Ascending aorta (tissue), 2 donors: ENCODE data around the gene NFE2L3. TPM values are rescaled to one million over a fixed set of nuclear protein-coding genes. Genes with fewer than 3 reads are reported as not detected.
"Not testable (repeated sequence)": the region's sequence is repeated elsewhere in the genome, so short reads cannot be mapped to it uniquely, and the experiment has no call there.

Source experiments
- DNase-seq, 2 donors: peaks; one replicate each; pipeline ENCODE4 v3.0.0-alpha.2; 2019; ENCODE audit warnings: low spot score in 2 of 2
- H3K27ac ChIP-seq, 2 donors: fragments of 200-600 bp; sonication (generic); one replicate each; pipeline ENCODE4 v1.5.1; 2016 to 2017; ENCODE audit warnings: mild to moderate bottlenecking in 1 of 2
- H3K27me3 ChIP-seq: fragments of 200-600 bp; sonication (generic); one replicate; pipeline ENCODE4 v1.5.1; 2017
- H3K36me3 ChIP-seq, 2 donors: fragments of 200-600 bp; sonication (generic); one replicate each; pipeline ENCODE4 v1.5.1; 2016
- H3K4me1 ChIP-seq, 2 donors: fragments of 200-600 bp; sonication (generic); one replicate each; pipeline ENCODE4 v1.5.1; 2016 to 2017; ENCODE audit warnings: mild to moderate bottlenecking in 1 of 2
- H3K4me3 ChIP-seq, 2 donors: fragments of 200-600 bp; sonication (generic); one replicate each; pipeline ENCODE4 v1.5.1; 2016 to 2017; ENCODE audit warnings: mild to moderate bottlenecking in 1 of 2
- H3K9me3 ChIP-seq, 2 donors: fragments of 200-600 bp; sonication (generic); one replicate each; pipeline ENCODE4 v1.5.1; 2016
- intact Hi-C: fragments of 100-400 bp; cut with DNase I; formaldehyde crosslinking; loops from one replicate; pipeline ENCODE4 v1.15.1; 2023
- total RNA-seq: library from RNA; depleted of rRNA; stranded (reverse); fragments of >200 nt; gene quantifications from one replicate; pipeline ENCODE4 v1.1.0, GENCODE V29; 2016
- TF ChIP-seq, protein P1 (sequence below), 3 experiments: fragments of 200-600 bp in 2 of 3; fragments of 450-650 bp in 1 of 3; sonication (generic) in 2 of 3; IDR thresholded peaks; one replicate each; pipeline ENCODE4 v1.5.1; 2016 to 2019; ENCODE audit warnings: antibody characterized with exemption in 3 of 3, mild to moderate bottlenecking in 1 of 3, moderate library complexity in 1 of 3

Gene NFE2L3
- total RNA-seq, 1 donor from 2014 or later, result 10.0 TPM

DNA sequence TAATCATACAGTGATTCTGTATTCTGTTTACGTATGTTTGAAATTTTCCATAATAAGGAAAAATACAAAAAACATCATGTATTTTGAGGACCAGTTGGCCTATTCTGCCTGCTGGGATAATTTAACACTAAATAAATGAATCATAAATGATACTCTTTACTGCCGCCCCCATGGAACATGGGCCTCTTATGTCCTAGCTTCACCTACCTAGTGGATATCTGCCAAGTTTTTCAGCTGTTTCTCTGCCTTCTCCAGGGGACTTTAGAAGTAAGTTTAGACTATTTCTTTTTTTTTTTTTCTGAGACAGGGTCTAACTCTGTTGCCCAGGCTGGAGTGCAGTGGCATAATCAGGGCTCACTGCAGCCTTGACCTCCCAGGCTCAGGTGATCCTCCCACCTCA is 10.4 kb downstream of the NFE2L3 start:
- no peaks in the 10 kb centered on the region for H3K9me3 ChIP-seq
- H3K4me3 ChIP-seq, result no peak overlapping the region
- H3K4me1 ChIP-seq, result no peaks in the 10 kb centered on the region
- DNase-seq, result no peak
- no peaks in the 10 kb centered on the region for H3K27me3 ChIP-seq
- H3K36me3 ChIP-seq, result no peaks in the 10 kb centered on the region
- intact Hi-C loops, result no loop called here
- TF ChIP-seq, protein P1, sequence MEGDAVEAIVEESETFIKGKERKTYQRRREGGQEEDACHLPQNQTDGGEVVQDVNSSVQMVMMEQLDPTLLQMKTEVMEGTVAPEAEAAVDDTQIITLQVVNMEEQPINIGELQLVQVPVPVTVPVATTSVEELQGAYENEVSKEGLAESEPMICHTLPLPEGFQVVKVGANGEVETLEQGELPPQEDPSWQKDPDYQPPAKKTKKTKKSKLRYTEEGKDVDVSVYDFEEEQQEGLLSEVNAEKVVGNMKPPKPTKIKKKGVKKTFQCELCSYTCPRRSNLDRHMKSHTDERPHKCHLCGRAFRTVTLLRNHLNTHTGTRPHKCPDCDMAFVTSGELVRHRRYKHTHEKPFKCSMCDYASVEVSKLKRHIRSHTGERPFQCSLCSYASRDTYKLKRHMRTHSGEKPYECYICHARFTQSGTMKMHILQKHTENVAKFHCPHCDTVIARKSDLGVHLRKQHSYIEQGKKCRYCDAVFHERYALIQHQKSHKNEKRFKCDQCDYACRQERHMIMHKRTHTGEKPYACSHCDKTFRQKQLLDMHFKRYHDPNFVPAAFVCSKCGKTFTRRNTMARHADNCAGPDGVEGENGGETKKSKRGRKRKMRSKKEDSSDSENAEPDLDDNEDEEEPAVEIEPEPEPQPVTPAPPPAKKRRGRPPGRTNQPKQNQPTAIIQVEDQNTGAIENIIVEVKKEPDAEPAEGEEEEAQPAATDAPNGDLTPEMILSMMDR (IDR thresholded peaks at IDR 0.05), result no peak
- no peak overlapping the region for H3K27ac ChIP-seq

DNA sequence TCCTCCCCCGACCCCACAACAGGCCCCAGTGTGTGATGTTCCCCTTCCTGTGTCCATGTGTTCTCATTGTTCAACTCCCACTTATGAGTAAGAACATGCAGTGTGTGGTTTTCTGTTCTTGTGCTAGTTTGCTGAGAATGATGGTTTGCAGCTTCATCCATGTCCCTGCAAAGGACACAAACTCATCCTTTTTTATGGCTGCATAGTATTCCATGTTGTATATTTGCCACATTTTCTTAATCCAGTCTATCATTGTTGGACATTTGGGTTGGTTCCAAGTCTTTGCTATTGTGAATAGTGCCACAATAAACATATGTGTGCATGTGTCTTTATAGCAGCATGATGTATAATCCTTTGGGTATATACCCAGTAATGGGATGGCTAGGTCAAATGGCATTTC is 11.8 kb downstream of the NFE2L3 start:
- H3K4me3 ChIP-seq, H3K36me3 ChIP-seq, H3K9me3 ChIP-seq, H3K27me3 ChIP-seq, DNase-seq, H3K4me1 ChIP-seq, H3K27ac ChIP-seq, intact Hi-C loops: not testable (repeated sequence)

DNA sequence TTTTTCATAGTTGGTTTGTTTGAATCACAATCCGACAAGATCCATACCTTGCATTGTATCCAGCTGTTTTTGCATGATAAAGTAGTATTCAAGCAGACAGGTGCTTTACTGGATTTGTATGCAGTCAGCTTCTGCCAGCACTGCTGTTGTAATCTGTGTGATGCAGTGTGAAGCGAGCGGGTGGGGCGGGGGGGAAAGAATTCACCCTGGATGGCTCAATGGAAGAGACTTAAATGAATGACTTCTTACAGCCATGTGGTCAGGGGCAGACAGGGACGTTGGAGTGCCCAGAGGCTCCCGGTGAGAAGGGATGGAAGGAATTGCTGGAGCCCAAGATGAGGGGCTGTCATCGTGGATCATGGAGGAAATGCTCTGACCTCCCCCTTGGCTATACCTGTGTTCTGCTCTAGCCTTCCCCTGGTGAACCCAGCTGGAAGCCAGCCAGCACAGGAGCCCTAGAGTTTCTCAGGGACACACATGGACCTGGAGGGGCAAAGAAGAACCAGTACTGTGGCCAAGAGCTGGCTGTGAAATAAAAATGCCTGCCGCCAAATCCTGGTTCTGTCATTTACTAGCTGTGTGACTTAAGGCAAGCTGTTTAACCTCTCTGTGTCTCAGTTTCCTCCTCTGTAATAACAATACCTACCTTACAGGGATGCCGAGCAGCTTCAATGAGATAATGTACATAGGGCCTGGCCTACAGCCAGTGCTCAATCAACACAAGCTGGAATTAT is 14.1 kb downstream of the NFE2L3 start:
- H3K27me3 ChIP-seq, result no peaks in the 10 kb centered on the region

DNA sequence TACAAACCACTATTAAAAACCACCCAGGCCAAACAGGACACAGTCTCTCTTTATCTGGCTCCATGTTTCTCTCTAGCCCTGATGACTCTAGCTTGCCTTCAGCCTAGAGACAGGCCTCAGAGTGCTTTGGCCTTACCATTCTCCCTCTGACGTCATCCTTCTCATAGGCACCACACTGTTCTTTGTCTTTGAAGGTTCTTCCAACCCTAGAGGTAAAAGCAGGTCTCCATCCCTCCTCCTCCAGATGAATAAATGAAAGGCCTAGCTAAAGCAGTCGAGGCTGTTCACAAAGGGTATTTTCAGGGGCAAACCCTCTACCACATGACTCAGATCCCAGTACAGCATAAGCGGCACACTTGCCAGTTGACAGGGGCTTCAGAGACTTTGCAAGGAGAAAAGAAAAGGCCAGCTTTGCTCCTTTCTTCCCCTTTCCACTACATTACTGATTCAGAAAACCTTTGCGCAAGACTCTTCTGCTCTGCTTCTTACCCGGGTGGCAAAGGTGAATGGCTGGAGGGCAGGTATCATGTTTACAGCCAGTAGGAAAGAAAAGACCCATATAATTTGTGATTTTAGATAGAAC is 14.8 kb downstream of the NFE2L3 start:
- H3K36me3 ChIP-seq, result peaks cover 0 to 8% of the 10 kb centered on the region in 2 donors
- no peaks in the 10 kb centered on the region for H3K9me3 ChIP-seq
- H3K27ac ChIP-seq, result no peak overlapping the region
- intact Hi-C loops, result no loop called here
- TF ChIP-seq, protein P1 (IDR thresholded peaks at IDR 0.05), result no peak
- no peak for DNase-seq
- no peak overlapping the region for H3K4me3 ChIP-seq
- H3K4me1 ChIP-seq, result no peaks in the 10 kb centered on the region
- no peaks in the 10 kb centered on the region for H3K27me3 ChIP-seq

More for the DNA sequence above, 14.1 kb downstream of the NFE2L3 start:
- Histone ChIP-seq H3K27ac (no peak overlapping the region), H3K9me3 (no peaks in the 10 kb centered on the region), H3K4me3 (no peak overlapping the region), H3K36me3 (peaks cover 0 to 7% of the 10 kb centered on the region in 2 donors), H3K4me1 (no peaks in the 10 kb centered on the region)
- intact Hi-C loops, result no loop called here
- DNase-seq, result no peak
- TF ChIP-seq, protein P1 (IDR thresholded peaks at IDR 0.05), result no peak

DNA sequence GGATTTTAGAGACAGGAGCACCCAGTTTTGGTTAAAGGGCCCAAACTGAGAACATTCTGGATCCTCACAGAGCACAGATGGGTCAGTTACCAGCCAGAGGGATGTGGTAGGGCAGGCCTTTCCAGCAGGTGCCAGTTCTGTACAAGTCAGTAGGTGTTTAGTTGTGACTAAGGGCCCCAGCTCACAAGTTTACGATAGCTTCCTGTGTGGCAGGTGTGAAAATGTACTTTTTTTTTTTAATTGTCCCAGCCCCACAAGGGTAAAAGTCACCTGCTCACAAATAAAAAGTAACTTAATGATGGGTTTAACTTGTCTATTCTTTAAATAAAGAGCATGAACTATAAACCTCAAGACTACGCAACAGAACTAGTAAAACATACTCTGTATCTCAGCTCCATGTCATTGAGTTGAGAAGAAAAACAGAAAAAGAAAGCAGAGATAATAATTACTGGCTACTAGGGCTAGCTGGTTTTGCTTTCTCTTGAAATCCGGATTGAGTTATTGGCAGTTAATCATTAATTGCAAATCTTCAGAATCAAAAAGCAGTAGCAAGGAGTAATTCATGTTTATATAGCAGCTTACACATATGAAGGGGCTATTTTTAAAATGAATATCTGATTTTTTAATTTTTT is 15.4 kb downstream of the NFE2L3 start:
- intact Hi-C loops, result no loop called here
- H3K27me3 ChIP-seq, result no peaks in the 10 kb centered on the region
- no peak overlapping the region for H3K4me3 ChIP-seq
- peaks cover 0 to 8% of the 10 kb centered on the region in 2 donors for H3K36me3 ChIP-seq
- H3K27ac ChIP-seq, result no peak overlapping the region
- no peaks in the 10 kb centered on the region for H3K9me3 ChIP-seq
- no peaks in the 10 kb centered on the region for H3K4me1 ChIP-seq
- TF ChIP-seq, protein P1 (IDR thresholded peaks at IDR 0.05), result no peak
- no peak for DNase-seq

DNA sequence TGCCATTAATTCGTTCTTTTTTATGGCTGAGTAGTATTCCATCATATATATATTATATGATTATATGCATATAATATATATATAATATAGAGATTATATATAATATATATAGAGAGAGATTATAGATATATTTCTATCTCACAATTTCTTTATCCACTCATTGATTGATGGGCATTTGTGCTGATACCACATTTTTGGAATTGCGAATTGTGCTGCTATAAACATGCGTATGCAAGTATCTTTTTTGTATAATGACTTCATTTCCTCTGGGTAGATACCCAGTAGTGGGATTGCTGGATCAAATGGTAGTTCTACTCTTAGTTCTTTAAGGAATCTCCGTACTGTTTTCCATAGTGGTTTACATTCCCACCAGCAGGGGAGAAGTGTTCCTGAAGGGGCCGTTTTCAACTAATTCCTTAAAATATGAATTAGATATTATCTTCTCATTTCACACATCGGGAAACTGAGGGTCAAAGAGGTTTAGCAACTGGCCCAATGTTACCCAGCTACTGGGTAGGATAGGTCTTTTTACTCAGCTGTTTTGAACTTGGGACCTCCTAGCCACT is 16.5 kb downstream of the NFE2L3 start:
- intact Hi-C loops, result no loop called here
- DNase-seq, result no peak
- Histone ChIP-seq H3K27ac (no peak overlapping the region), H3K4me1 (no peaks in the 10 kb centered on the region), H3K4me3 (no peak overlapping the region), H3K9me3 (no peaks in the 10 kb centered on the region), H3K27me3 (no peaks in the 10 kb centered on the region), H3K36me3 (peaks cover 0 to 8% of the 10 kb centered on the region in 2 donors)
- TF ChIP-seq, protein P1 (IDR thresholded peaks at IDR 0.05), result no peak
